NCI-H2029 (cell line): ENCODE data around the gene KMT5B.

ENCODE experiments used
- DNase-seq: peaks from one replicate; lab custom pipeline; 2025; lab: John Stamatoyannopoulos, UW

The KMT5B gene

GRCh38 chr11:68117853-68118470 is 95.1 kb downstream of the KMT5B start:
- DNase-seq = no peak

DNA sequence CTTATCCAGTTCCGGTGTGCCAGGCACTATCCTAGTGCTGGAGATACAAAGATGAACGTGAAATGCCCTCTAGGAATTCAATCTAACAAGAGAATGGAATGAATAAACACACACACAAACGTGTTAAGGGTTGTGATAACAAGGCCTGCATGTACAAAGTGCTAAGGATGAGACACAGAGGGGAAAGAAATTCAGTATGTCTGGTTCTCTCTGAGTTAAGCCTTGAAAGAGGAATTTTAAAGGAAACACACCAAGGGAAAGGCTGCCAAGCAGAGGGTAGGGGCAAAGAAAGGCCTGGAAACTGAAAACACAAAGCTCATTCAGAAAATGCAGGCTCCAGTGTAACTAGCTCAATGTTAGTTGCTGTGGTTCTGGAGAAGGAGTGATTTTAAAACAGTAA is 96.1 kb downstream of the KMT5B start:
- DNase-seq = no peak

GRCh38 chr11:68116126-68116525 is 97.0 kb downstream of the KMT5B start:
- DNase-seq = no peak

DNA sequence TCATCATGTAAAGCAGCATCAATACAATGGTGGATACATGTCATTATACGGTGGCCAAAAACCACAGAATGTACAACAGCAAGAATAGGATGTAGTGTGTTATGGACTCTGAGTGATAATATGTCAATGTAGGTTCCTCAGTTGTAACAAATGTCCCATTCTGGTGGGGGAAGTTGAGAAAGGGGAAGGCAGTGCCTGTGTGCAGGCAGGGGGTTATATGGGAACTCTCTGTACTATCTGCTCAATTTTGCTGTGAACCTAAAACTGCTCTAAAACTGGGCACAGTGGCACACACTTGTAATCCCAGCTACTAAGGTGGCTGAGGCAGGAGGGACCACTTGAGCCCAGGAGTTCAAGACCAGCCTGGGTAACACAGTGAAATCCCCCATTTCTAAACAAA is 97.8 kb downstream of the KMT5B start:
- DNase-seq = no peak

DNA sequence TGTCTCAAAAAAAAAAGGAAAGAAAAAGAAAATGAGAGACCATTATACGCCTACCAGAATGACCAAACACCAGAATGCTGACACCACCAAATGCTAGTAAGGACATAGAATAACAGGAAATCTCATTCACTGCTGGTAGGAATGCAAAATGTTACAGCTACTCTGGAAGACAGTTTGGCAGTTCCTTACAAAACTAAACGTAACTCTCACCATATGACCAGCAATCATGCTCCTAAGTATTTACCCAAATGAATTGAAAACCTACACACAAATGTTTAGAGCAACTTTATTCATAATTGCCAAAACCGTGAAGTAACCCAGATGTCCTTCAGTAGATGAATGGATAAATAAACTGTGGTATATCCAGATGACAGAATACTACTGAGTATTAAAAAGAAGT is 99.1 kb downstream of the KMT5B start:
- no peak for DNase-seq

GRCh38 chr11:68107689-68108088 is 105.4 kb downstream of the KMT5B start:
- DNase-seq = no peak

GRCh38 chr11:68106165-68106940 is 106.7 kb downstream of the KMT5B start:
- no peak for DNase-seq
